Subcutaneous abdominal adipose tissue (tissue), 5 donors: ENCODE data around the gene NCK2.

Source experiments
- H3K27ac ChIP-seq: one replicate; pipeline ENCODE4 v1.7.0; 2013; ENCODE audit warnings: low read depth, mild to moderate bottlenecking, inconsistent platforms, low read length, moderate library complexity
- H3K27me3 ChIP-seq, 5 donors: one replicate each; pipeline ENCODE4 v1.7.0; 2013; ENCODE audit warnings: low read length in 5 of 5, inconsistent platforms in 1 of 5; ENCODE audit not compliant: control insufficient read depth in 5 of 5, insufficient read depth in 4 of 5
- H3K36me3 ChIP-seq, 5 donors: one replicate each; pipeline ENCODE4 v1.7.0; 2013; ENCODE audit warnings: low read length in 5 of 5; ENCODE audit not compliant: control insufficient read depth in 5 of 5, insufficient read depth in 5 of 5
- H3K4me1 ChIP-seq, 5 donors: one replicate each; pipeline ENCODE4 v1.7.0; 2013; ENCODE audit warnings: low read length in 5 of 5, mild to moderate bottlenecking in 3 of 5, moderate library complexity in 1 of 5; ENCODE audit not compliant: control insufficient read depth in 5 of 5, insufficient read depth in 5 of 5
- H3K4me3 ChIP-seq, 5 donors: one replicate each; pipeline ENCODE4 v1.7.0; 2013; ENCODE audit warnings: low read length in 5 of 5, low read depth in 1 of 5
- H3K9ac ChIP-seq, 5 donors: one replicate each; pipeline ENCODE4 v1.7.0; 2013; ENCODE audit warnings: low read length in 5 of 5, mild to moderate bottlenecking in 4 of 5, moderate library complexity in 3 of 5
- H3K9me3 ChIP-seq, 5 donors: one replicate each; pipeline ENCODE4 v1.7.0; 2013; ENCODE audit warnings: low read length in 5 of 5; ENCODE audit not compliant: control insufficient read depth in 5 of 5
- donor health status: healthy.
- donor health status: healthy.
- donor health status: healthy.
- donor health status: healthy.
- donor health status: healthy.

The NCK2 gene

GRCh38 chr2:105861200-105861599 lies 116.5 kb downstream of the NCK2 start:
- no peak overlapping the region for H3K27ac ChIP-seq

DNA sequence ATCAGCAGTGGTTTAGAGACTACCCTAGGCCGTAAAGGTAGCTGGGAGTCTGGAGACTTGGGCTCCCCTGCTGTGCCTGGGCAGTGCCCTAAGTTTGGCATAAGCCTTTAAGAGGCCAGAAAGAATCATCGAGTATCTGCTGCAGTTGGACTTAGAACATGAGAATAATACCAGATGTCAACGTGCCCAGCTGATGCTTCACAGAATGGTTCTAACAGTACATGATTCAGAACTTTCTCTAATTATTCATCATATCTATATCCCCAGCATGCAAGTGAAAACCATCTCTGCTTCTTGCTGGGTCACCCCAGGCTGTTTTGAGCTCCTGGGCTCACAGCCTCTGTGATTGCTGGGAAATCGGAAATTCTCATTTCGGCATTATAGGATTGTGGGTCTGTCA lies 118.1 kb downstream of the NCK2 start:
- Histone ChIP-seq H3K9ac (no peak overlapping the region), H3K27ac (no peak overlapping the region), H3K9me3 (no peaks in the 10 kb centered on the region), H3K4me1 (peaks cover 6 to 19% (median 7%) of the 10 kb centered on the region in 5 donors), H3K4me3 (no peak overlapping the region), H3K27me3 (no peaks in the 10 kb centered on the region), H3K36me3 (peaks cover 0 to 7% (median 0%) of the 10 kb centered on the region in 5 donors)

More at GRCh38 chr2:105861200-105861599, 116.5 kb downstream of the NCK2 start:
- Histone ChIP-seq H3K36me3 (peaks cover 0 to 7% (median 3%) of the 10 kb centered on the region in 5 donors), H3K4me3 (no peak overlapping the region), H3K27me3 (no peaks in the 10 kb centered on the region), H3K9me3 (no peaks in the 10 kb centered on the region), H3K4me1 (peaks cover 0 to 6% (median 2%) of the 10 kb centered on the region in 5 donors), H3K9ac (no peak overlapping the region)

GRCh38 chr2:105864262-105864661 lies 119.5 kb downstream of the NCK2 start:
- H3K4me3 ChIP-seq, result no peak overlapping the region
- H3K4me1 ChIP-seq, result peaks cover 11 to 32% (median 20%) of the 10 kb centered on the region in 5 donors
- H3K27ac ChIP-seq, result no peak overlapping the region
- H3K9ac ChIP-seq, result no peak overlapping the region
- no peaks in the 10 kb centered on the region for H3K9me3 ChIP-seq
- H3K36me3 ChIP-seq, result peaks cover 0 to 6% (median 0%) of the 10 kb centered on the region in 5 donors
- no peaks in the 10 kb centered on the region for H3K27me3 ChIP-seq

GRCh38 chr2:105865222-105865913 lies 120.7 kb downstream of the NCK2 start:
- Histone ChIP-seq H3K9me3 (no peaks in the 10 kb centered on the region), H3K27me3 (no peaks in the 10 kb centered on the region), H3K27ac (no peak overlapping the region), H3K9ac (no peak overlapping the region), H3K36me3 (peaks cover 0 to 6% (median 0%) of the 10 kb centered on the region in 5 donors), H3K4me3 (no peak overlapping the region), H3K4me1 (peaks cover 11 to 32% (median 20%) of the 10 kb centered on the region in 5 donors)

- no peak overlapping the region for H3K27ac ChIP-seq
Measured at GRCh38 chr2:105866216-105867185, 121.8 kb downstream of the NCK2 start.

DNA sequence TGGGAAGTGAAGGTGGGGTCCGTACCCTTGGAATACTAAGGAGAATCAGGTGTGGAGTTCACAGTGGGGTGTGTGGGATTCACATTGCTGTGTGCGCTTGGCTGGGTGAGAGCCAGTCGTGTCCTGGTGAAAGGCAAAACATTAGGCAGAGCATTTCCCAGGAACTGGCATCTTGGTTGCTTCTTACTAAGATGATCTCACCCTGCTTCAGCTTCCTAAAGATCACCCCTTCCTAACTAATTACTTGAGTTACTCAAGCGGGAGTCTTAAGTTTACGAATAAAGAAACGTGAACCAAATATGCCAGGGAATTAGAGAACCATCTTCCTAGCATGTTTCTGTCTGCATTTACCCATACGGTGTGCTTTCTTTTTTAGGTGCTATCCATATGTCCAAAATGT lies 122.9 kb downstream of the NCK2 start:
- Histone ChIP-seq H3K4me1 (peaks cover 9 to 36% (median 20%) of the 10 kb centered on the region in 5 donors), H3K27me3 (no peaks in the 10 kb centered on the region), H3K4me3 (no peak overlapping the region), H3K9ac (no peak overlapping the region), H3K27ac (no peak overlapping the region), H3K36me3 (peaks cover 0 to 3% (median 0%) of the 10 kb centered on the region in 5 donors), H3K9me3 (no peaks in the 10 kb centered on the region)

More at GRCh38 chr2:105866216-105867185, 121.8 kb downstream of the NCK2 start:
- peaks cover 9 to 32% (median 20%) of the 10 kb centered on the region in 5 donors for H3K4me1 ChIP-seq
- peaks cover 0 to 2% (median 0%) of the 10 kb centered on the region in 5 donors for H3K36me3 ChIP-seq
- H3K27me3 ChIP-seq, result no peaks in the 10 kb centered on the region
- H3K9ac ChIP-seq, result no peak overlapping the region
- H3K9me3 ChIP-seq, result no peaks in the 10 kb centered on the region
- no peak overlapping the region for H3K4me3 ChIP-seq

GRCh38 chr2:105868060-105868459 lies 123.3 kb downstream of the NCK2 start:
- peaks cover 0 to 3% (median 0%) of the 10 kb centered on the region in 5 donors for H3K36me3 ChIP-seq
- H3K4me1 ChIP-seq, result peaks cover 9 to 36% (median 20%) of the 10 kb centered on the region in 5 donors
- H3K27me3 ChIP-seq, result no peaks in the 10 kb centered on the region
- no peak overlapping the region for H3K4me3 ChIP-seq
- no peaks in the 10 kb centered on the region for H3K9me3 ChIP-seq
- no peak overlapping the region for H3K9ac ChIP-seq
- no peak overlapping the region for H3K27ac ChIP-seq

GRCh38 chr2:105869341-105869740 lies 124.6 kb downstream of the NCK2 start:
- H3K4me3 ChIP-seq, result no peak overlapping the region
- peaks cover 0 to 3% (median 0%) of the 10 kb centered on the region in 5 donors for H3K36me3 ChIP-seq
- H3K27me3 ChIP-seq, result no peaks in the 10 kb centered on the region
- H3K27ac ChIP-seq, result no peak overlapping the region
- peaks cover 9 to 36% (median 20%) of the 10 kb centered on the region in 5 donors for H3K4me1 ChIP-seq
- H3K9me3 ChIP-seq, result no peaks in the 10 kb centered on the region
- no peak overlapping the region for H3K9ac ChIP-seq

- Histone ChIP-seq H3K36me3 (peaks cover 0 to 3% (median 0%) of the 10 kb centered on the region in 5 donors), H3K9me3 (no peaks in the 10 kb centered on the region), H3K4me3 (no peak overlapping the region), H3K27me3 (no peaks in the 10 kb centered on the region), H3K4me1 (peaks cover 9 to 36% (median 20%) of the 10 kb centered on the region in 5 donors), H3K9ac (no peak overlapping the region), H3K27ac (no peak overlapping the region)
Measured at GRCh38 chr2:105870062-105870461, 125.3 kb downstream of the NCK2 start.
